22Rv1 (cell line): ENCODE measurements around the gene HPGDS.

Experiments
- CTCF ChIP-seq: fragments of 450-650 bp; IDR thresholded peaks from 2 replicates; pipeline ENCODE4 v1.5.1; 2017; ENCODE audit warnings: mild to moderate bottlenecking
- ZFX ChIP-seq: fragments of 450-650 bp; IDR thresholded peaks from 2 replicates; pipeline ENCODE4 v1.6.1; 2017; ENCODE audit warnings: antibody characterized with exemption, borderline replicate concordance

- TF ChIP-seq CTCF = no peak
- no peak for TF ChIP-seq ZFX
Observed at GRCh38 chr4:94341481-94342370, 910 bp downstream of the HPGDS start.
